GM18907 (cell line): Measurements from ENCODE around the gene RAB40C.

Experiments
- ATAC-seq: cut with Tn5 transposase; IDR thresholded peaks from one replicate; pipeline ENCODE4 v1.9.1; 2021; ENCODE audit warnings: mild to moderate bottlenecking, moderate library complexity; ENCODE audit not compliant: unreplicated experiment

RAB40C gene

DNA sequence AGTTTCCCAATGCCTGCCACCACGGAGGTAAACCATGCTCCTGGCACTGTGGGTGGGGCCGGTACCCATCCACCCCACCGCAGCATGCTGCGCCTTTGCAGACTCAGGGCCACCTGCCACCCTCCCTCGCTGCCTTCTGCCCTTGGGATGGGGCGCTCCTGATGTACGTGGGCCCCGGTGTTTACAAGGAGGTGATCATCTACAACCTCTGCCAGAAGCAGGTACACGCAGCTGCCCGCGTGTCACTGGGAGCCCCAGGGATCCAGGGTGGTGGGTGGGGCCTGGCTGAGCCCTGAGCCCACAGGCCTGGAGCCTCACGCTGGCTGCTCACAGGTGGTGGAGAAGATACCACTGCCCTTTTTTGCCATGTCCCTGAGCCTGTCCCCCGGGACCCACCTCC, 76.7 kb downstream of the RAB40C start:
- ATAC-seq, result no peak

DNA sequence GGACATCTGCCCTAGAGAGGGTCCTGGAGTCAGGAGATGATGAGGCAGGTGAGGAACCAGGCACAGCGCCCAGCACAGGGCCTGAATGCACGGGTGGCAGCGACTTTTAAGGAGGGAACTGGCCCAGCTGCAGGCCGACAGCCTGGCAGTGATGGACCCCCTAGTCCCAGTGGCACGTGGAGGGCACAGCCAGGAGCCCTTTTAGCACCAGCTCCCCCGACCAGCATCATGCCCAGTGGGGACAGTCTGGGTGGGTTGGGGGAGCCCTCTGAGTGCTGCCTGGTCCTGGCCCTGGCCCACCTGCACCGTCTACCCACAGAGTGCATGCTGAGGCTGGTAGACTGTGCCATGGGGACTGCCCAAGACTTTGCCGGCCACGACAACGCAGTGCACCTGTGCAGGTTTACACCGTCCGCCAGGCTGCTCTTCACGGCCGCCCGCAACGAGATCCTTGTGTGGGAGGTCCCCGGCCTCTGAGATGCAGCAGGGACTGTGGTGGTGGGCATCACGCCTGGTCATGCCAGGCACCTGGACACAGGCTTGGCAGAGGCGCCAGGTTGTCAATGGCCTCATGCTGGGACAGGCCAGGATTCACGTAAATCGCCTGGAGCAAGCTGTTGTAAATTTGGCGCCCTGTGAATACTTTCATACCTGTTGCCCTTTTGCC, 77.4 kb downstream of the RAB40C start:
- no peak for ATAC-seq

DNA sequence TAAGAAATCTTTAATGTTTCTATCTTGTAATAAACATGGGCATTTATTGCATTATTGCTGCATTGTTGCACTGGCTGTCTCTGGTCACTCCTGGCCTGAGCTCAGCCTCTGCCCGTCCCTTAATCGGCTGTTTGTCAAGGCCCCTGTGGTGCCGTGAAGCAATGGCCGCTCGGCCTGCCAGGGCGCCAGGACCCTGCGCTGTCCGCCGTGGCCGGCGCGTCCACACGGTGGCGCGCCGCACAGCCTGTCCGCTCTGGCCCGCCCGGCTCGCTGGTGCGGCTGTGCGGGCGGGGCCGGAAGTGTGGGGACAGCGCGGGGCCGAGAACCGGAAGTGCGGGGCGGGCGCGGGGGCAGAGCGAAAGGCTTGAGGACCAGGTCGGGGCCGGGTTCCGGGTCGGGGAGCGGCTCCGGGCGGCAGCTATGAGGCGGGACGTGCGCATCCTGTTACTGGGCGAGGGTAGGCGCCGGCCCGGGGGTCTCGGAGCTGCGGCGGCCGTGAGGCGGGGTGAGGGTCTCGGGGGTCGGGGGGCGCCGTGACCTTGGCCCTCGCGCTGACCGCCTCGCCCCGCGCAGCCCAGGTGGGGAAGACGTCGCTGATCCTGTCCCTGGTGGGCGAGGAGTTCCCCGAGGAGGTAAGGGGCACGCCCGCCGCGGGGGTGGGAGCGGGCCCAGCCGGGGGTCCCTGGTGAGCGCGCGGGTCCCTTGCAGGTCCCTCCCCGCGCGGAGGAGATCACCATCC, 78.1 kb downstream of the RAB40C start, which contains the start of gene RHOT2:
Gene RHOT2, plus strand, starts transcription at position 353 of the 739 bp plus-strand sequence. Its CDS starts 68 bp downstream, at position 421.
- ATAC-seq, result peak; percentile 63

DNA sequence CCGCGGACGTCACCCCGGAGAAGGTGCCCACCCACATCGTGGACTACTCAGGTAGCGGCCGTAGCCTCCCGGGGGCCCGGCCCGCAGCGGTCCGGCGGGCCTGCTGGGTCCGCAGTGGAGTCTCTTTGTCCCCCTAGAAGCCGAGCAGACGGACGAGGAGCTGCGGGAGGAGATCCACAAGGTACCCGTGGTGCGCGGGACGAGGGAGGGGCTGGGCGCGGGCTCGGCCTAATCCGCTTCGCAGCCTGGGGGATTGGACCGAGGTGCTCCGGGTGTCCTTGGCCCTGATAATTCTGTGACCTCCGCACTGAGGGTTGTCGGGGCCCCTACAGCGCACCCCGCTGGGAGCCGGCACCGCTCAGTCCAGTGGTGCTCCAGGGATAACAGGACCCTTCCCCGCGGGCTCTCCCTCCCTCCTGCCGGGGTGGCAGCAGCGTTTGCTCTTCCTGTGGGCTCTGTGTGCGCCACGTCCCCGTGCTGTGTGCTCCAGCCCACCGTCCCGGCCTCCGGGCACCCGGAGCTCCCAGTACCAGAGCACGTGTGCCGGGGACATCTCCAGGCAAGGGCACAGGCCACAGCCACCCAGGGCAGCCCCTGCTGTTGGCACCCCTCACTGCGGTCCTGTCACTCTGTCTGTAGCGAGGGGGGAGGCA, 78.8 kb downstream of the RAB40C start:
- ATAC-seq, result no peak

GRCh38 chr16:669666-670065, 79.8 kb downstream of the RAB40C start:
- no peak for ATAC-seq

DNA sequence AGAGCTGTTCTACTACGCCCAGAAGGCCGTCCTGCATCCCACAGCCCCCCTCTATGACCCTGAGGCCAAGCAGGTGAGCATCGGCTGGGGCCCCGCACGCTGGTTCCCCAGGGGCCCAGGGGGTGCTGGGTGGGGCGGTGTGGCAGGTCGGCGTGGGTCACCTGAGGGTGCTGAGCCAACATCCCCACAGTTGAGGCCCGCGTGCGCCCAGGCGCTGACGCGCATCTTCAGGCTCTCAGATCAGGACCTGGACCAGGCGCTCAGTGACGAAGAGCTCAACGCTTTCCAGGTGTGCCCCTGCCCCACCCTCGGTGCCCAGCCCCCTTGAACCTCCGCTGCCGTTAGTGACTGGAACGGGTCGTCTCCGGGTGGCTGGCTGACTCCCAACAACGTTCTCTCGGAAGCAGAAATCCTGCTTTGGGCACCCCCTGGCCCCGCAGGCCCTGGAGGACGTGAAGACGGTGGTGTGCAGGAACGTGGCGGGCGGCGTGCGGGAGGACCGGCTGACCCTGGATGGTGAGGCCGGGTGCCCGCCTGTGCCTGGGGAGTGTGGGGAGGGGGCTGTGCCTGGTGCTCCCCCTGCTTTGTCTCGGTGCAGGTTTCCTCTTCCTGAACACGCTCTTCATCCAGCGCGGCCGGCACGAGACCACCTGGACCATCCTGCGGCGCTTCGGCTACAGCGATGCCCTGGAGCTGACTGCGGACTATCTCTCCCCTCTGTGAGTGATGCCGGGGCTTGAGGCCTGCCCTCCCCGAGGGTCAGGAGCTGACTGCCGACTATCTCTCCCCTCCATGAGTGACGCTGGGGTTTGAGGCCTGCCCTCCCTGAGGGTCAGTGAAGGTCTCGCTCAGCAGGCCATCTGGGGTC, 80.9 kb downstream of the RAB40C start:
- ATAC-seq, result no peak

DNA sequence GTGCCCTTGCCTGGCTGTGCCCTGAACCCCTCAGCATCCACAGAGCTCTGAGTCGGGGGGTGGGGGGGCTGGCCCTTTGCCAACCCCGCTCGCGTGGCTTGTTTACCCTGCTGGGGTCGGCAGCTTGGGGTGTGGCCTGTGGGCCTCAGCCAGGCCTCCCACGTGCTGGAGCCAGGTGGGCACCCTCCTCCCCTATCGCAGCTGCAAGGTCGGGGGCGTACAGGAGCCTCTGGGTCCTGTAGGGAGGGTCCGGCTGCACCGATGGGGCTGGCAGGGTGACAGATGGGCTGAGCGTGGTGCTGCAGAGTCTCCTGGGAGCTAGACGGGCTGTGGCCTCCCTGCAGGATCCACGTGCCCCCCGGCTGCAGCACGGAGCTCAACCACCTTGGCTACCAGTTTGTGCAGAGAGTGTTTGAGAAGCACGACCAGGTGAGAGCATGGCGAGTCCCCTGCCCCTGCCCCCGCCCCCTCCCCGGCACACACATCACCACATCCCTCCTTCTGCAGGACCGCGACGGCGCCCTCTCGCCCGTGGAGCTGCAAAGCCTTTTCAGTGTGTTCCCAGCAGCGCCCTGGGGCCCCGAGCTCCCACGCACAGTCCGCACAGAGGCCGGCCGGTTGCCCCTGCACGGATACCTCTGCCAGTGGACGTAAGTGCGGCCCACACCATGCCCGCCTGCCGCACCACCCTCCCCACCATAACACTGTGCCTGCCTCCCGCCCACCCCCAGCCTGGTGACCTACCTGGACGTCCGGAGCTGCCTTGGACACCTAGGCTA, 81.7 kb downstream of the RAB40C start:
- no peak for ATAC-seq

GRCh38 chr16:672371-672770, 82.5 kb downstream of the RAB40C start:
- ATAC-seq, result no peak

- no peak for ATAC-seq
These were observed 83.0 kb downstream of the RAB40C start for GRCh38 chr16:672851-673250.

GRCh38 chr16:673399-673991, 83.6 kb downstream of the RAB40C start:
- no peak for ATAC-seq

GRCh38 chr16:674214-674881, 84.5 kb downstream of the RAB40C start:
- no peak for ATAC-seq

- ATAC-seq, result no peak
These were observed 85.4 kb downstream of the RAB40C start, which contains the start of gene RHBDL1 for GRCh38 chr16:674968-675883. RHBDL1 (plus strand) TSS chr16:675671; CDS start chr16:675791, 120 bp downstream.

GRCh38 chr16:675884-676564, 86.2 kb downstream of the RAB40C start:
- no peak for ATAC-seq

DNA sequence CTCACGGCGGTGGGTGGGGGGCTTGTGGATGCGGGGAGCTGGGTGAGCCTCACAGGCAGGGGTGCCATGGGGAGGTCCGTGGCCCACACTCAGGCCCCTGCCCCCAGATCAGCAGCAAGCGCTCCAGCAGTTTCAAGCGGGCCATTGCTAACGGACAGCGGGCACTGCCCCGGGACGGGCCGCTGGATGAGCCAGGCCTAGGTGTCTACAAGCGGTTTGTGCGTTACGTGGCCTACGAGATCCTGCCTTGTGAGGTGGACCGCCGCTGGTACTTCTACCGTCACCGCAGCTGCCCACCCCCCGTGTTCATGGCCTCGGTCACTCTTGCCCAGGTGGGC, 86.7 kb downstream of the RAB40C start:
- no peak for ATAC-seq

DNA sequence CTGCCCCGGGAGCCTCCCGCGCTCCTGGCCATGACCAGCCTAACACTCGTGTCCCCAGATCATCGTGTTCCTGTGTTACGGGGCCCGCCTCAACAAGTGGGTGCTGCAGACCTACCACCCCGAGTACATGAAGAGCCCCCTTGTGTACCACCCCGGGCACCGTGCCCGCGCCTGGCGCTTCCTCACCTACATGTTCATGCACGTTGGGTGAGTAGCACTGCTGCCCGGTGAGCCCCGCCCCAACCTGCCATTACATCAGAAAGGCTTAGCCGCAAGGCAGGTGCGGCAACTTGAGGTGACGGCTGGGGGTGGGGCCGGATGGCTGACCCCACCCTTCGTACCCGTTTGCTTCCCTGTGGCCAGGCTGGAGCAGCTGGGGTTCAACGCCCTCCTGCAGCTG, 87.0 kb downstream of the RAB40C start:
- ATAC-seq, result no peak

- no peak for ATAC-seq
These were observed 87.7 kb downstream of the RAB40C start for GRCh38 chr16:677316-678190.
